ENCODE results near the gene SLC27A4. TPM values are rescaled to one million over a fixed set of nuclear protein-coding genes. Genes with fewer than 3 reads are reported as not detected.

Gene SLC27A4
- total and polyA plus RNA-seq, 2 experiments from 2014 or later = 12.3 to 30.9 TPM

DNA sequence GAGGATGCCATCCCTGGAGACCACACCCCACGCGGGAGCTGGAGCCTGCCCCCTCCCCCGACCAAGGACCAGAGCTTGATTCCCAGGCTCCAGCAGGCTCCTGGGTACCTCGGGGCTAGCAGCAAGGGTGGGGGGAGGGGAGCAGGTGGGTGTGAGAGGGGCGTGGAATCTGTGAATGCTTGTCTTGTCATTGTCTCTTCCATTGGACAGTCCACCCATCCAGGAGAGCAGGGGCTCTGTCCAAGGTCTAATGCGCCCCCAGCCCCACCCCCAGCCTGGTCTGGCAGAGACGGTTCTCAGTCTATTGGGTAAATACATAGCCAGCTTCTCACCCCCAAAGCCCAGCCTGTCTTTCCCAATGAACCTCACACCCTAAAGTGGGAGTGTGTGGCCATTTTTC, 53.6 kb downstream of the SLC27A4 start:
- DNase-seq = no peak
- Histone ChIP-seq H3K4me3 (no peak overlapping the region), H3K4me2 (ENCODE audit: unreplicated experiment) (no peak overlapping the region), H3K36me3 (ENCODE audit: low read depth) (no peaks in the 10 kb centered on the region), H3K79me2 (ENCODE audit: insufficient read depth) (no peaks in the 10 kb centered on the region), H4K20me1 (ENCODE audit: insufficient read depth) (no peaks in the 10 kb centered on the region), H3K27me3 (replicated peaks; ENCODE audit: insufficient read depth) (0 out of 2 replicates have a peak, but pooled peaks cover 6% of the 10 kb centered on the region), H2AFZ (no peak overlapping the region), H3K9me2 (ENCODE audit: insufficient read depth) (no peaks in the 10 kb centered on the region), H3F3A (ENCODE audit: insufficient read depth) (no peaks in the 10 kb centered on the region), H3K9ac (no peak overlapping the region), H3K27ac (no peak overlapping the region), H3K4me1 (ENCODE audit: insufficient read depth) (no peaks in the 10 kb centered on the region), H3K9me3 (ENCODE audit: low read depth) (no peaks in the 10 kb centered on the region)
- WGBS, 2 experiments (ENCODE audit: low coverage in 1 of 2, low lambda C conversion rate in 2 of 2, missing lambda C conversion rate in 2 of 2) = 54 to 70% methylated on average over 5 to 7 of the region's 7 CpGs
- in situ Hi-C loops (cut with MboI) = no loop called here
- TF ChIP-seq EZH2 (IDR thresholded peaks at IDR 0.05; ENCODE audit: insufficient read depth, poor library complexity, severe bottlenecking) = no peak
- no peak for TF ChIP-seq EZH2phosphoT487 (IDR thresholded peaks at IDR 0.05; ENCODE audit: insufficient read depth, low read depth)

DNA sequence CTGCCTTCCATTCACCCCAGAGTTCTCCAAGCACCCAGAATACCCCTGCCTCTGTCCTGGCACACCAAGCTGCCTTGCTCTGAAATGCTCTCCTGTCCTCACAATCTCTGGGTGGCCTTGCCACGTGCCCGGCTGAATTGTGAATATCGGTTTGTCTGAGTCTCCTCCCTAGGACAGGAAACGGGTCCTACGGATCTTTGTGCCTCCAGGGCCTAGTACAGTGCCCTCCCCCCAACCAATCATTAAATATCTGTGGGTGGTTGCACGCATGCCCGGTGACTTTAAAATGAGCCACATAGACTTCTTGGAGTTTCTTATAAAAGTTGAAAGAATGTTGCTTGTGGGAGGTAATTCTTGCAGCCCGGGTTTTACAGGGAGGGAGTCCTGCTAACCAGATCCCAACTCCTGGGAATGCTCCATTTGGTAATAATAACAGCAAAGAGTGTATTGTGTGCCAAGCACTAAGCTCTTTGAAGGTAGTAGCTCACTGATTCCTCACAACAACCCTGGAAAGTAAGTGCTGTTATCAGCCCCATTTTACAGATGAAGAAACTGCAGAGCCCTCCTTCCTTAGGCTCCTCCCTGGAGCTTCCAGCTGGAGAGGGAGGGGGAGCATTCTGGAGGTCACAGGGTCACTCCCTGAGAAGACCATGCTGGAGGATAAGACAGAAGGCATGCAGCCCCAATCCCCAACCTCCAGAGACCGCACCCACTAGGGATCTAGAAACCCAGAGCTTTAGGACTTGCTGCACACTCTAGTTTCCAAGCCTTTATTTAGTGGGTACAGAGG, 54.2 kb downstream of the SLC27A4 start:
- H3K27ac ChIP-seq = no peak overlapping the region
- no peaks in the 10 kb centered on the region for H3K9me2 ChIP-seq (ENCODE audit: insufficient read depth)
- H3K9ac ChIP-seq = no peak overlapping the region
- no peak overlapping the region for H3K4me2 ChIP-seq (ENCODE audit: unreplicated experiment)
- H3K27me3 ChIP-seq (replicated peaks; ENCODE audit: insufficient read depth) = 0 out of 2 replicates have a peak, but pooled peaks cover 6% of the 10 kb centered on the region
- H3K79me2 ChIP-seq (ENCODE audit: insufficient read depth) = no peaks in the 10 kb centered on the region
- 55% methylated on average over 9 of the region's 9 CpGs for WGBS, 2 experiments (ENCODE audit: low coverage in 1 of 2, low lambda C conversion rate in 2 of 2, missing lambda C conversion rate in 2 of 2)
- no peaks in the 10 kb centered on the region for H3K4me1 ChIP-seq (ENCODE audit: insufficient read depth)
- no peak for TF ChIP-seq EZH2 (IDR thresholded peaks at IDR 0.05; ENCODE audit: insufficient read depth, poor library complexity, severe bottlenecking)
- no peak for TF ChIP-seq EZH2phosphoT487 (IDR thresholded peaks at IDR 0.05; ENCODE audit: insufficient read depth, low read depth)
- no peaks in the 10 kb centered on the region for H3F3A ChIP-seq (ENCODE audit: insufficient read depth)
- H2AFZ ChIP-seq = no peak overlapping the region
- H3K9me3 ChIP-seq (ENCODE audit: low read depth) = no peaks in the 10 kb centered on the region
- H4K20me1 ChIP-seq (ENCODE audit: insufficient read depth) = no peaks in the 10 kb centered on the region
- in situ Hi-C loops (cut with MboI) = no loop called here
- H3K36me3 ChIP-seq (ENCODE audit: low read depth) = no peaks in the 10 kb centered on the region
- no peak overlapping the region for H3K4me3 ChIP-seq
- DNase-seq = no peak

DNA sequence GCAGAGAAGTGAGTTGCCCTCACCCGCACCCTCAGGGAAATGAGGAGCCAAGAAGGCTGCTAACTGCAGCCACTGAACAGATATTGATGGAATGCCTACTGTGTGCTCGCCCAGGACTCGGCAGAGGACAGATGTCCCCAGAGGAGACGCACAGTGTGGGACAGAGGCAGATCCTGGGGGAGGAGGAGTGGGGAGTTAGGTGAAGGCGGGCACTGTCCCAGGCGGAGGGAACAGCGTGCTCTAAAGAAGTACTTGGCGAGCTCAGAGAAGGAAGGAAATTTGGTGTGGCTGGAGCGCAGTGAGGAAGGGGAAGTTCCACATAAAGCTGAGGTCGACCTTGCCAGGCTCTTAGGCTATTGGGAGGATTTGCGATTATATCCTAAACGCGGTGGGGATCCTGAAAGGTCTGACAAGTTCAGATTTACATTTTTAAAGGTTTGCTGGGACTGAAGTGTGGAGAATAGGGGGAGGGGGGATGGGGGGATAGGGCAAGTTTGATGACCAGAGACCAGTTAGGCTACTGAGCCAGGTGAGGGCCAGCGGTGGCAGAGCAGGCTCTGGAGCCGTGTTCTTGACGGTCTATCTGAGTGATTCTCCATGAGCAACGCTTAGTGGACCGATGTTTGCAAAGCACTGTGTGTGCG, 56.8 kb downstream of the SLC27A4 start:
- no peaks in the 10 kb centered on the region for H3K79me2 ChIP-seq (ENCODE audit: insufficient read depth)
- H3K36me3 ChIP-seq (ENCODE audit: low read depth) = no peaks in the 10 kb centered on the region
- no peaks in the 10 kb centered on the region for H4K20me1 ChIP-seq (ENCODE audit: insufficient read depth)
- H3K9ac ChIP-seq = no peak overlapping the region
- 10% methylated on average over 19 of the region's 19 CpGs for WGBS, 2 experiments (ENCODE audit: low coverage in 1 of 2, low lambda C conversion rate in 2 of 2, missing lambda C conversion rate in 2 of 2)
- no peaks in the 10 kb centered on the region for H3K4me1 ChIP-seq (ENCODE audit: insufficient read depth)
- in situ Hi-C loops (cut with MboI) = no loop called here
- no peaks in the 10 kb centered on the region for H3F3A ChIP-seq (ENCODE audit: insufficient read depth)
- no peak overlapping the region for H3K27ac ChIP-seq
- no peaks in the 10 kb centered on the region for H3K9me3 ChIP-seq (ENCODE audit: low read depth)
- peak; percentile 34 for DNase-seq
- no peak overlapping the region for H3K4me3 ChIP-seq
- H3K27me3 ChIP-seq (replicated peaks; ENCODE audit: insufficient read depth) = 0 out of 2 replicates have a peak, but pooled peaks cover 6% of the 10 kb centered on the region
- TF ChIP-seq EZH2 (IDR thresholded peaks at IDR 0.05; ENCODE audit: insufficient read depth, poor library complexity, severe bottlenecking) (peak; percentile 11), EZH2phosphoT487 (IDR thresholded peaks at IDR 0.05; ENCODE audit: insufficient read depth, low read depth) (no peak)
- H2AFZ ChIP-seq = no peak overlapping the region
- no peak overlapping the region for H3K4me2 ChIP-seq (ENCODE audit: unreplicated experiment)
- no peaks in the 10 kb centered on the region for H3K9me2 ChIP-seq (ENCODE audit: insufficient read depth)

DNA sequence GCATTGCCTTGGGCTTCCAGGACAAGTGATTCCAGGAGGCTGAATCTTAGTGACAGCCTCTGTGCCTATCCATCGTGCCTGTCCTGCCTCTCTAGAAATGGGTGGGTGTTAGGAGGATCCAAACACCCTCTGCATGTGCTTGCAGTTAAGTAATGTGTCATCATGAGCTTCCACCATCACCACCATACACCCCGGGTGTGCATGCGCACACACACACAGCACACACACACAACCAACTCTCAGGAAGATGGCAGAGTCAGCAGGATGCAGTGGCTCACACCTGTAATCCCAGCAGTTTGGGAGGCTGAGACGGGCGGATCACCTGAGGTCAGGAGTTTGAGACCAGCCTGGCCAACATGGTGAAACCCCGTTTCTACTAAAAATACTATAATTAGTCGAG, 57.5 kb downstream of the SLC27A4 start:
- H4K20me1 ChIP-seq (ENCODE audit: insufficient read depth) = no peaks in the 10 kb centered on the region
- H3K4me1 ChIP-seq (ENCODE audit: insufficient read depth) = no peaks in the 10 kb centered on the region
- no peak overlapping the region for H2AFZ ChIP-seq
- no peaks in the 10 kb centered on the region for H3F3A ChIP-seq (ENCODE audit: insufficient read depth)
- peak; percentile 13 for DNase-seq
- no peak overlapping the region for H3K4me3 ChIP-seq
- TF ChIP-seq EZH2phosphoT487 (IDR thresholded peaks at IDR 0.05; ENCODE audit: insufficient read depth, low read depth) (no peak), EZH2 (IDR thresholded peaks at IDR 0.05; ENCODE audit: insufficient read depth, poor library complexity, severe bottlenecking) (peak; percentile 12)
- WGBS, 2 experiments (ENCODE audit: low coverage in 1 of 2, low lambda C conversion rate in 2 of 2, missing lambda C conversion rate in 2 of 2) = 62 to 65% methylated on average over 7 of the region's 7 CpGs
- in situ Hi-C loops (cut with MboI) = no loop called here
- no peak overlapping the region for H3K27ac ChIP-seq
- H3K27me3 ChIP-seq (replicated peaks; ENCODE audit: insufficient read depth) = 0 out of 2 replicates have a peak, but pooled peaks cover 6% of the 10 kb centered on the region
- H3K9ac ChIP-seq = no peak overlapping the region
- H3K4me2 ChIP-seq (ENCODE audit: unreplicated experiment) = no peak overlapping the region
- H3K79me2 ChIP-seq (ENCODE audit: insufficient read depth) = no peaks in the 10 kb centered on the region
- no peaks in the 10 kb centered on the region for H3K9me2 ChIP-seq (ENCODE audit: insufficient read depth)
- no peaks in the 10 kb centered on the region for H3K9me3 ChIP-seq (ENCODE audit: low read depth)
- H3K36me3 ChIP-seq (ENCODE audit: low read depth) = no peaks in the 10 kb centered on the region

All from GM23248 (cell line).